ENCODE measurements around the gene CNPY4.

Gene CNPY4

GRCh38 chr7:100157334-100158228 is 38.1 kb downstream of the CNPY4 start:
- Histone ChIP-seq H3K9me3 (ENCODE audit: control insufficient read depth, low read length) (no peaks in the 10 kb centered on the region), H3K27ac (ENCODE audit: insufficient read depth, low read depth, low read length, poor library complexity, severe bottlenecking) (no peak overlapping the region), H3K36me3 (ENCODE audit: control insufficient read depth, insufficient read depth, low read length) (peaks cover 22% of the 10 kb centered on the region), H3K4me1 (ENCODE audit: control insufficient read depth, insufficient read depth, low read length) (peaks cover 5% of the 10 kb centered on the region), H3K4me3 (ENCODE audit: insufficient read depth, low read depth, low read length) (peak overlapping the region; percentile 95), H3K27me3 (ENCODE audit: control insufficient read depth, insufficient read depth, low read length, poor library complexity, severe bottlenecking) (no peaks in the 10 kb centered on the region)
- 18 to 23% methylated on average over 32 of the region's 32 CpGs for WGBS, 2 experiments

DNA sequence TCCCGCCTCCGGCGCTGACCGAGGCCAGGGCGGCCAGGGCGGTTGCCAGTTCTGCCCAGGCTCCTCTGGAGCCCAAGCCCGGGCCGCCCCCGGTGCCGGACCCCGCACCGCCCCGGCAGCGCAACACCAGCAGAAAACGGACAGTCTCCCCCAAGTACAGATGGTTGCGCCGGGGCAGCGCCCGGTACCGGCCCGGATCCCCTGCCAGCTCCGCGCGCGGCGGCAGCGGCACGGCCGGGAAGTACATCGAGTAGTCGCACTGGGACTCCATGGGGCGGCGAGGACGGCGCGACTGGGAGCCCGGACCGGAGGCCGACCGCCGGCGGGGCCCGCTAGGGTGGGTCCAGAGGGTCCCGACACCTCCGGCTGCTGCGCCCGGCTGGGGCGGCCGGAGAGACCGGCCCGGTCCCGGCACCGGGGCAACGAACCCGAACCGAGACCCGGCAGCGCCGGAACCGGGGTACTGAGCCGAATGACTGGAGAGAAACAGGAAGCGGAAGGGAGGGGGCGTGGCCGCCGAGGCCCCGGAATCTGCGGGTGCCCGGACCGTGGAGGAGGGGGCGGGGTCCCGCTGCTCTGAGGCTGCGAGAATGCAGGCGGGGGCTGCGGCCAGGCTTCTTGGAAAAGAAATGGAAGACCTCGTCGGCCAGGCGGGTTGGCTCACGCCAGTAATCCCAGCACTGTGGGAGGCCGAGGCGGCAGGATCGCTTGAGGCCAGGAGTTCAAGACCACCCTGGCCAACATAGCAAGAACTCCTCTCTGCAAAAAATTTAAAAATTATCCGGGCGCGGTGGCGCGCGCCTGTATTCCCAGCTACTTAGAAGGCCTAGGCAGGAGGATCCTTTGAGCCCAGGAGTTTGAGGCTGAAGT is 39.0 kb downstream of the CNPY4 start, which contains the start of gene TRAPPC14:
Gene TRAPPC14 (minus strand): TSS at position 495 of the 870 bp plus-strand sequence. CDS start 224 bp downstream, at position 271.
- 4% methylated on average over 87 of the region's 87 CpGs for WGBS, 2 experiments
- Histone ChIP-seq H3K4me3 (ENCODE audit: insufficient read depth, low read depth, low read length) (peak within 1 kb of the TSS; percentile 95), H3K27me3 (ENCODE audit: control insufficient read depth, insufficient read depth, low read length, poor library complexity, severe bottlenecking) (no peaks in the 10 kb centered on the region), H3K27ac (ENCODE audit: insufficient read depth, low read depth, low read length, poor library complexity, severe bottlenecking) (peak within 1 kb of the TSS; percentile 50), H3K9me3 (ENCODE audit: control insufficient read depth, low read length) (no peaks in the 10 kb centered on the region), H3K36me3 (ENCODE audit: control insufficient read depth, insufficient read depth, low read length) (peaks cover 22% of the 10 kb centered on the region), H3K4me1 (ENCODE audit: control insufficient read depth, insufficient read depth, low read length) (peaks cover 5% of the 10 kb centered on the region)

- H3K27ac ChIP-seq (ENCODE audit: insufficient read depth, low read depth, low read length, poor library complexity, severe bottlenecking), result no peak overlapping the region
- H3K36me3 ChIP-seq (ENCODE audit: control insufficient read depth, insufficient read depth, low read length), result peaks cover 22% of the 10 kb centered on the region
- H3K4me3 ChIP-seq (ENCODE audit: insufficient read depth, low read depth, low read length), result peak overlapping the region; percentile 95
- H3K27me3 ChIP-seq (ENCODE audit: control insufficient read depth, insufficient read depth, low read length, poor library complexity, severe bottlenecking), result no peaks in the 10 kb centered on the region
- peaks cover 5% of the 10 kb centered on the region for H3K4me1 ChIP-seq (ENCODE audit: control insufficient read depth, insufficient read depth, low read length)
- WGBS, 2 experiments, result 83 to 87% methylated on average over 7 of the region's 7 CpGs
- H3K9me3 ChIP-seq (ENCODE audit: control insufficient read depth, low read length), result no peaks in the 10 kb centered on the region
These were observed 39.7 kb downstream of the CNPY4 start for GRCh38 chr7:100159099-100159623.

- Histone ChIP-seq H3K36me3 (ENCODE audit: control insufficient read depth, insufficient read depth, low read length) (peaks cover 15% of the 10 kb centered on the region), H3K4me3 (ENCODE audit: insufficient read depth, low read depth, low read length) (no peak overlapping the region), H3K9me3 (ENCODE audit: control insufficient read depth, low read length) (no peaks in the 10 kb centered on the region), H3K27me3 (ENCODE audit: control insufficient read depth, insufficient read depth, low read length, poor library complexity, severe bottlenecking) (no peaks in the 10 kb centered on the region), H3K27ac (ENCODE audit: insufficient read depth, low read depth, low read length, poor library complexity, severe bottlenecking) (no peak overlapping the region), H3K4me1 (ENCODE audit: control insufficient read depth, insufficient read depth, low read length) (peaks cover 5% of the 10 kb centered on the region)
- WGBS, 2 experiments, result 92 to 95% methylated on average over 18 of the region's 18 CpGs
These were observed 40.6 kb downstream of the CNPY4 start for GRCh38 chr7:100160067-100160466.

DNA sequence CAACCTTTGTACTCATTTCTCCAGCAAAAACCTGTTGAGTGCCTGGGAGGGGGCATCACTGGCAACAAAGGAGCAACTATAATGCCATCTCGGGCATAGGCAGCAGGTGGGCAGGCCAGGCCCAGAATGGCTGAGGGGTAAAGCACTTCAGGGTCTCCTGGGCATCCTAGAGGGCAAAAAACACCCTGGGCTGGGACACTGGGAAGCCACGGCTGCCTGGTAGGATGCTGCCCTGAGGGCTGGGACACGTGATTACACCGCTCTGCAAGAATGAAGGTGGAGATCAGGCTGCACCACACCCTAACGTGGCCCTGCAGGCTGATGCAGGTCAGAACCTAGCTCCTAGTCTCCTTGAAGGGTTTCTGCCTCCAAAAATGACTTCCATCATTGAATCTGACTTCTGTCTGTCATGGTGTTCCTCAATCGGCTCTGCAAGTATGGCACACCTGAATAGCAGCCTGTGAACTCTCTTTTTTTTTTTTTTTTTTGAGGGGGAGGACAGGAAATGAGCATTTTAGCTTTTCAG is 43.6 kb downstream of the CNPY4 start:
- H3K4me1 ChIP-seq (ENCODE audit: control insufficient read depth, insufficient read depth, low read length), result peaks cover 13% of the 10 kb centered on the region
- no peak overlapping the region for H3K27ac ChIP-seq (ENCODE audit: insufficient read depth, low read depth, low read length, poor library complexity, severe bottlenecking)
- H3K27me3 ChIP-seq (ENCODE audit: control insufficient read depth, insufficient read depth, low read length, poor library complexity, severe bottlenecking), result peaks cover 13% of the 10 kb centered on the region
- no peaks in the 10 kb centered on the region for H3K9me3 ChIP-seq (ENCODE audit: control insufficient read depth, low read length)
- no peaks in the 10 kb centered on the region for H3K36me3 ChIP-seq (ENCODE audit: control insufficient read depth, insufficient read depth, low read length)
- H3K4me3 ChIP-seq (ENCODE audit: insufficient read depth, low read depth, low read length), result no peak overlapping the region
- WGBS, 2 experiments, result 55% methylated on average over 6 of the region's 6 CpGs

- Histone ChIP-seq H3K9me3 (ENCODE audit: control insufficient read depth, low read length) (no peaks in the 10 kb centered on the region), H3K4me1 (ENCODE audit: control insufficient read depth, insufficient read depth, low read length) (peaks cover 13% of the 10 kb centered on the region), H3K4me3 (ENCODE audit: insufficient read depth, low read depth, low read length) (no peak overlapping the region), H3K27me3 (ENCODE audit: control insufficient read depth, insufficient read depth, low read length, poor library complexity, severe bottlenecking) (peaks cover 16% of the 10 kb centered on the region), H3K36me3 (ENCODE audit: control insufficient read depth, insufficient read depth, low read length) (no peaks in the 10 kb centered on the region), H3K27ac (ENCODE audit: insufficient read depth, low read depth, low read length, poor library complexity, severe bottlenecking) (no peak overlapping the region)
- 90% methylated on average over 5 of the region's 5 CpGs for WGBS, 2 experiments
These were observed 44.4 kb downstream of the CNPY4 start for GRCh38 chr7:100163871-100164270.

- H3K27me3 ChIP-seq (ENCODE audit: control insufficient read depth, insufficient read depth, low read length, poor library complexity, severe bottlenecking), result peaks cover 27% of the 10 kb centered on the region
- no peaks in the 10 kb centered on the region for H3K9me3 ChIP-seq (ENCODE audit: control insufficient read depth, low read length)
- no peak overlapping the region for H3K4me3 ChIP-seq (ENCODE audit: insufficient read depth, low read depth, low read length)
- 87 to 89% methylated on average over 16 of the region's 16 CpGs for WGBS, 2 experiments
- H3K36me3 ChIP-seq (ENCODE audit: control insufficient read depth, insufficient read depth, low read length), result no peaks in the 10 kb centered on the region
- no peak overlapping the region for H3K27ac ChIP-seq (ENCODE audit: insufficient read depth, low read depth, low read length, poor library complexity, severe bottlenecking)
- peaks cover 23% of the 10 kb centered on the region for H3K4me1 ChIP-seq (ENCODE audit: control insufficient read depth, insufficient read depth, low read length)
These were observed 47.0 kb downstream of the CNPY4 start for GRCh38 chr7:100166317-100166940.

DNA sequence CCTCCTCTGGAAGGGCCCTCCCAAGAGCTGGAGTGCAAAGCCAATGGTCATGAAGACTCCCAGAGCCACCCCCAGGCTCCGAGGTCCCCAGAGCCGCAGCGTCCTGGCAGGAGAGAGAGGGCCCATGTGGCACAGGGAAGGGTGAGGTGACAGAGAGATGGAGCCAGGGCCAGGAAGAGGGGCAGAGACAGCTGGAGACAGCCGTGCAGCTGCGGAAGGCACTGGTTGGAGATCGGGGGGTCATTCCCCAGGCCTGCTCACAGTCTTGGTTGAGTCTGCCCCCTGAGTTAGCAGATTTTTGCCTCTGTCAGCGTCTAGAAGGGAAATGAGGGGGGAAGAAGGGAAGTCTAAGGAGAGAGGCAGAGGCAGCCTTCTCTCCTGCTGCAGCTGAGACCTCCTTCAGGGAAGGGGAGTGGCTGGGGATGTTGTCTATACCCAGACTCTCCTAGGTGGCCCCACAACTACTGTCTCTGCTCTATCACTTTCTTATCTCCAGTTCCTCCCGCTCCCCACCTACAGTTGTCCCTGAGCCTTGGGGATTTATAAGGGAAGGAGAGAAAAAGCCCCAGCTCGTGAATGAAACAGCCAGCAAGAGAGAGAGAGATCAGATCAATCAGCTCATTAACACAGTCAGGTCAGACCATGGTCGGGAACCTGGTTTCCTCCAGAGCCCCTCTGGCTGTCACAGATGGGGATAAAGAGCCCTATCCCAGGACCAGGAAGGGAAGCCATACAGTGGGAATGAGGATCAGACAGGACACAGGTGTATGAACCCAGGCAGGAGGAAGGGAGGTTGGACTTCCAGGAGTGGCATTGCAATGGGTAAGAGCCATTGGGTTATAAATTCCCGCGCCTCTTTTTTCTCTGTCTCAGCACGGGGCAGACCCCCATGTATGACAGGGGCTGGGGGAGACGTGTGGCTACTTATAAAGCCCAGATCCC is 47.8 kb downstream of the CNPY4 start:
- Histone ChIP-seq H3K4me3 (ENCODE audit: insufficient read depth, low read depth, low read length) (peak overlapping the region; percentile 18), H3K27me3 (ENCODE audit: control insufficient read depth, insufficient read depth, low read length, poor library complexity, severe bottlenecking) (peaks cover 35% of the 10 kb centered on the region), H3K36me3 (ENCODE audit: control insufficient read depth, insufficient read depth, low read length) (no peaks in the 10 kb centered on the region), H3K27ac (ENCODE audit: insufficient read depth, low read depth, low read length, poor library complexity, severe bottlenecking) (no peak overlapping the region), H3K4me1 (ENCODE audit: control insufficient read depth, insufficient read depth, low read length) (peaks cover 23% of the 10 kb centered on the region), H3K9me3 (ENCODE audit: control insufficient read depth, low read length) (no peaks in the 10 kb centered on the region)
- WGBS, 2 experiments, result 51 to 65% methylated on average over 13 to 14 of the region's 14 CpGs

DNA sequence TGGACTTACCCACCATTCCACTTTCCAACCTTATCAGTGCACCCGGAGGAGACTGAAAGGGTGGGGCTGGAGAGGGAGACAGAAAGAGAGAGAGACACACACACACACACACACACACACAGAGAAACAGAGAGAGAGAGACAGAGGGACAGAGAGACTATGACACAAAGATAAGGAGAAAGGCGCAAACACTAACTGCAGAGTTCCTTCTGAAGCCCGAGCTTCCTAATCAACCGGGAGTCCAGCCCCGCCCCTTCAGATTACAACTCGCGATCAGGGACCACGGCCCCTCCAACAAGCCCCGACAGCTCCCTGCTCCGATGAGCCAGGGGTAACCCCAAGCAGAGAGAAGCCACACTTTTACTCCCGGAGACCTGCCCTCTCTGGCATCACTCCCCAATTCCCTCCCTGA is 48.5 kb downstream of the CNPY4 start:
- Histone ChIP-seq H3K4me1 (ENCODE audit: control insufficient read depth, insufficient read depth, low read length) (peaks cover 23% of the 10 kb centered on the region), H3K36me3 (ENCODE audit: control insufficient read depth, insufficient read depth, low read length) (no peaks in the 10 kb centered on the region), H3K27me3 (ENCODE audit: control insufficient read depth, insufficient read depth, low read length, poor library complexity, severe bottlenecking) (peaks cover 35% of the 10 kb centered on the region), H3K4me3 (ENCODE audit: insufficient read depth, low read depth, low read length) (peak overlapping the region; percentile 18), H3K9me3 (ENCODE audit: control insufficient read depth, low read length) (no peaks in the 10 kb centered on the region), H3K27ac (ENCODE audit: insufficient read depth, low read depth, low read length, poor library complexity, severe bottlenecking) (no peak overlapping the region)
- WGBS, 2 experiments, result 9 to 10% methylated on average over 10 to 11 of the region's 11 CpGs
